Hematopoietic multipotent progenitor cell treated with erythropoietin and hydrocortisone succinate and interleukin-3 and kit ligand, for 17 days (in vitro differentiated cells): ENCODE measurements around the gene THOC2.
"Not testable (repeated sequence)": the region's sequence is repeated elsewhere in the genome, so short reads cannot be mapped to it uniquely, and the experiment has no call there.

Source experiments
- DNase-seq: peaks from one replicate; pipeline ENCODE4 v3.0.0-alpha.2; 2015; ENCODE audit warnings: low spot score

Gene THOC2

GRCh38 chrX:123735137-123735536 lies 2.3 kb upstream of the THOC2 start:
- not testable (repeated sequence) for DNase-seq

- not testable (repeated sequence) for DNase-seq
Observed at GRCh38 chrX:123734079-123734478, 1.2 kb upstream of the THOC2 start.

- DNase-seq, result peak; percentile 36
Observed at GRCh38 chrX:123731987-123732669, 724 bp downstream of the THOC2 start.

GRCh38 chrX:123731258-123731986 lies 1.4 kb downstream of the THOC2 start:
- peak; percentile 9 for DNase-seq

- DNase-seq, result no peak
Observed at GRCh38 chrX:123728554-123728953, 4.3 kb downstream of the THOC2 start.

GRCh38 chrX:123728016-123728415 lies 4.8 kb downstream of the THOC2 start:
- peak; percentile 6 for DNase-seq

GRCh38 chrX:123722193-123722592 lies 10.7 kb downstream of the THOC2 start:
- DNase-seq, result not testable (repeated sequence)

- DNase-seq, result no peak
Observed at GRCh38 chrX:123720486-123720885, 12.4 kb downstream of the THOC2 start.

- DNase-seq, result no peak
Observed at GRCh38 chrX:123713841-123714240, 19.0 kb downstream of the THOC2 start.

GRCh38 chrX:123713434-123713833 lies 19.4 kb downstream of the THOC2 start:
- DNase-seq, result no peak

GRCh38 chrX:123711201-123711600 lies 21.7 kb downstream of the THOC2 start:
- DNase-seq, result not testable (repeated sequence)

- DNase-seq, result no peak
Observed at GRCh38 chrX:123704781-123705180, 28.1 kb downstream of the THOC2 start.

GRCh38 chrX:123698979-123699520 lies 33.8 kb downstream of the THOC2 start:
- no peak for DNase-seq

GRCh38 chrX:123696334-123696733 lies 36.5 kb downstream of the THOC2 start:
- DNase-seq, result no peak

- DNase-seq, result no peak
Observed at GRCh38 chrX:123695242-123695641, 37.6 kb downstream of the THOC2 start.

- no peak for DNase-seq
Observed at GRCh38 chrX:123691776-123692175, 41.1 kb downstream of the THOC2 start.

- DNase-seq, result no peak
Observed at GRCh38 chrX:123688524-123688923, 44.3 kb downstream of the THOC2 start.

- DNase-seq, result no peak
Observed at GRCh38 chrX:123685232-123685631, 47.6 kb downstream of the THOC2 start.

- DNase-seq, result no peak
Observed at GRCh38 chrX:123682186-123682585, 50.7 kb downstream of the THOC2 start.

GRCh38 chrX:123679733-123680460 lies 53.0 kb downstream of the THOC2 start:
- DNase-seq, result not testable (repeated sequence)

GRCh38 chrX:123675154-123675553 lies 57.7 kb downstream of the THOC2 start:
- no peak for DNase-seq

- no peak for DNase-seq
Observed at GRCh38 chrX:123673813-123674212, 59.0 kb downstream of the THOC2 start.

GRCh38 chrX:123665197-123665596 lies 67.7 kb downstream of the THOC2 start:
- no peak for DNase-seq
